ENCODE measurements around the gene HAAO. TPM values are rescaled to one million over a fixed set of nuclear protein-coding genes. Genes with fewer than 3 reads are reported as not detected.

HAAO gene
- total and polyA plus RNA-seq, 7 donors, result 0.78 to 4.9 (median 0.93) TPM

DNA sequence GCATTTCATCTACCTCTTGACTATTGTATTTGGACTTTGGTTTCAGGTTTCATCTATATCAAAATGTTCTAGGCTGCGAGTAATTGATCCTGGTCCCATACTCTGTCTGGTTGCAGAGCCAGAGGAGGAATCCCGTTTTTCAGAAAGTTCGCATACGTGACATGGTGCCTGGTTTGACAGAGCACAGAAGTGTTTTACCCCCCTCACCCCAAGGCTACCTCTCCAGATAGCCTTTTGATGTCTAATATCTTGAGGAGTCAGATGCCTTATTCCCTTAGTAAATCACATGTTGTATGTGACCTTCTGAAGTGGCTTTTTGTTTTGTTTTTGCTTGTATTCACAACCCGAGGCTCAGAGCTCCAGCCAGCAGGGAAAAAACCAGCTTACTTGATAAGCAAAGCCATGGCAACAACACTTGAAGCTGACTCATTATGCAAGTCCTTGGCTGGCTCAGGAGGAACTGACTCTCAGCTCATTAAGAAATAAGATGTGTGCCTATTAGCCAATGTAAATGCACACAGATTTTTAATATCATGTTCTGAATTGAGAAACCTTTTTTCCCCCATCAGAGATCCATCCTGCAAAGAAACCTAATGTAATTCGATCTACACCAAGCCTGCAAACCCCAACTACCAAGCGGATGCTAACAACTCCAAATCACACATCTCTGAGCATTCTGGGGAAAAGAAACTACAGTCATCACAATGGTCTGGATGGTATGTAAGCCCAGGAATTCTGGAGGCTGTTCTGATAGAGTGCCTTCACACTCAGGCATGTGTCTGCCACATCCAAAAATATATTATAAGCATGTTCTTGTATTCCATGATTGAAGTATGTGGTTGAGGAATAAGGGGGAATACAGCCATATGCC lies 69.8 kb downstream of the HAAO start:
- WGBS, 3 donors, result 64 to 67% (median 66%) methylated on average over 7 of the region's 7 CpGs
- no peak for DNase-seq
- H3K27me3 ChIP-seq (ENCODE audit: insufficient read depth in 3 of 3, low read length in 2 of 3), result no peaks in the 10 kb centered on the region
- intact Hi-C loops (cut with DNase I), result no loop called here
- no peak overlapping the region for H3K27ac ChIP-seq
- H3K9me3 ChIP-seq, result no peaks in the 10 kb centered on the region
- H3K4me3 ChIP-seq, result no peak overlapping the region
- peak in 1 of 4 donors; percentile 45 for ATAC-seq
- no peaks in the 10 kb centered on the region for H3K4me1 ChIP-seq
- H3K36me3 ChIP-seq (ENCODE audit: insufficient read depth in 1 of 2, low read depth in 1 of 2), result peaks cover 0 to 18% of the 10 kb centered on the region in 2 donors
- TF ChIP-seq, protein P1, sequence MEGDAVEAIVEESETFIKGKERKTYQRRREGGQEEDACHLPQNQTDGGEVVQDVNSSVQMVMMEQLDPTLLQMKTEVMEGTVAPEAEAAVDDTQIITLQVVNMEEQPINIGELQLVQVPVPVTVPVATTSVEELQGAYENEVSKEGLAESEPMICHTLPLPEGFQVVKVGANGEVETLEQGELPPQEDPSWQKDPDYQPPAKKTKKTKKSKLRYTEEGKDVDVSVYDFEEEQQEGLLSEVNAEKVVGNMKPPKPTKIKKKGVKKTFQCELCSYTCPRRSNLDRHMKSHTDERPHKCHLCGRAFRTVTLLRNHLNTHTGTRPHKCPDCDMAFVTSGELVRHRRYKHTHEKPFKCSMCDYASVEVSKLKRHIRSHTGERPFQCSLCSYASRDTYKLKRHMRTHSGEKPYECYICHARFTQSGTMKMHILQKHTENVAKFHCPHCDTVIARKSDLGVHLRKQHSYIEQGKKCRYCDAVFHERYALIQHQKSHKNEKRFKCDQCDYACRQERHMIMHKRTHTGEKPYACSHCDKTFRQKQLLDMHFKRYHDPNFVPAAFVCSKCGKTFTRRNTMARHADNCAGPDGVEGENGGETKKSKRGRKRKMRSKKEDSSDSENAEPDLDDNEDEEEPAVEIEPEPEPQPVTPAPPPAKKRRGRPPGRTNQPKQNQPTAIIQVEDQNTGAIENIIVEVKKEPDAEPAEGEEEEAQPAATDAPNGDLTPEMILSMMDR (IDR thresholded peaks at IDR 0.05), result no peak

GRCh38 chr2:42721898-42722297 lies 70.5 kb downstream of the HAAO start:
- no peak overlapping the region for H3K4me3 ChIP-seq
- no peaks in the 10 kb centered on the region for H3K4me1 ChIP-seq
- H3K9me3 ChIP-seq, result no peaks in the 10 kb centered on the region
- peaks cover 0 to 18% of the 10 kb centered on the region in 2 donors for H3K36me3 ChIP-seq (ENCODE audit: insufficient read depth in 1 of 2, low read depth in 1 of 2)
- DNase-seq, result no peak
- ATAC-seq, result no peak
- TF ChIP-seq, protein P1 (IDR thresholded peaks at IDR 0.05), result no peak
- intact Hi-C loops (cut with DNase I), result no loop called here
- no peaks in the 10 kb centered on the region for H3K27me3 ChIP-seq (ENCODE audit: insufficient read depth in 3 of 3, low read length in 2 of 3)
- 69 to 87% (median 78%) methylated on average over 2 of the region's 2 CpGs for WGBS, 3 donors
- H3K27ac ChIP-seq, result no peak overlapping the region

Other genes with a start within 250 kb of the HAAO start
- 10 to 100 TPM; 10.7 to 19.8 (median 16.4) TPM for gene MTA3, start 224.0 kb downstream of the HAAO start, total RNA-seq
- gene MTA3, start 224.0 kb downstream of the HAAO start, polyA plus RNA-seq, result 1 to 10 TPM; 5.3 to 9.1 (median 8.4) TPM
- 1 to 10 TPM in 1 of 4 donors, under 1 TPM in 3; 0.19 to 1.2 (median 0.26) TPM for gene OXER1, start 28.4 kb downstream of the HAAO start, total RNA-seq
- under 1 TPM; 0.04 to 0.35 (median 0.16) TPM for gene OXER1, start 28.4 kb downstream of the HAAO start, polyA plus RNA-seq